ENCODE measurements around the gene SLC12A7. TPM values are rescaled to one million over a fixed set of nuclear protein-coding genes. Genes with fewer than 3 reads are reported as not detected.

Gene SLC12A7
- polyA plus RNA-seq, 1 donor, result 76.6 TPM

DNA sequence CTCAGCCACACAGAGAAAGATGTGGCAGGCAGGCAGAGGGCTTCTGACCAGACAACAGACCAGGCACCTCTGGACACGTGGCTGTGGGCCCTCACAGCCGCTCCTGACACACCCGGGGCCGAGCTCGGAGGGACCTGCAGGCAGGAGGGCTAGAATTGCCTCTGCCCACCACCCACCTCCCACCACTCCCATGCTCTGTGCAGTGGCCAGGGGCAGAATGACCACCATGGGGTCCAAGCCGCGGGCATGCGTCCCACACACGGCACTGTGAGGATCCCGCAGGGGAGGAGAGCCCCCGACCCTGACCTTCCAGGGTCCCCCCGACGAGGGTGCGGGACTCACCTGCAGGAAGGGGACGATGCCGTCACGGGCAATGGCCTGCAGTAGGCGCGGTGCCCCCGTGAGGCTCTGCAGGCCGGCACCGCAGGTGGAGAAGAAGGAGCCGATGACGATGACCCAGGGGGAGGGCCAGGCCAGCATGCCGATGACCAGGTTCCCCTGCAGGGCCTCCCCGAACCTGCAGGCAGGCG, 34.3 kb downstream of the SLC12A7 start:
- Histone ChIP-seq H3K36me3 (ENCODE audit: control insufficient read depth, insufficient read depth, low read length) (peaks cover 82% of the 10 kb centered on the region), H3K4me1 (ENCODE audit: control insufficient read depth, insufficient read depth, low read length) (no peaks in the 10 kb centered on the region)

DNA sequence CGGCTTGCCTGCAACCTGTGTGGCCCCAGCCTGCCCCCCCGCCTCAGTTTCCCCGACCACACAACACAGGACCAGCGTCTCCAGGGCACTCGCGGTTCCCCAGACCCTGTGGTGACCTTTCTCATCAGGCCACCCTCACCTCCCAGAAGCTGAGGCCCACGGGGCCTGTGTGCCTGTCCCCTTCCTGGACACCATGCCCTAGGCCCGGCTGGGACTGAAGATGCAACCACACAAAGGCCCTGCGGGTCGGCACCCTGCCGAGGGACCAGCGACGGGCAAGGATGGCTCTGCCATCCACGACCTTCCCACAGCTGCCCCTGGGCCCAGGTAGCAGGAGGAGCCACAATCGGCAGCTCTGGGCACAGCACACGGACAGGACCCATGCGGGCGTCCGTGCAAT, 34.8 kb downstream of the SLC12A7 start:
- Histone ChIP-seq H3K4me3 (ENCODE audit: low read length) (no peak overlapping the region), H3K27ac (ENCODE audit: low read length) (no peak overlapping the region), H3K4me1 (ENCODE audit: control insufficient read depth, insufficient read depth, low read length) (no peaks in the 10 kb centered on the region), H3K9me3 (ENCODE audit: control insufficient read depth, low read depth, low read length) (no peaks in the 10 kb centered on the region), H3K36me3 (ENCODE audit: control insufficient read depth, insufficient read depth, low read length) (peaks cover 82% of the 10 kb centered on the region), H3K27me3 (ENCODE audit: control insufficient read depth, insufficient read depth, low read length) (no peaks in the 10 kb centered on the region)
- no CpG with 5 or more reads among the region's 19 CpGs for WGBS (ENCODE audit: insufficient coverage, low lambda C conversion rate)
- DNase-seq, result no peak

More for the DNA sequence above, 34.3 kb downstream of the SLC12A7 start:
- Histone ChIP-seq H3K27ac (ENCODE audit: low read length) (no peak overlapping the region), H3K27me3 (ENCODE audit: control insufficient read depth, insufficient read depth, low read length) (no peaks in the 10 kb centered on the region), H3K4me3 (ENCODE audit: low read length) (no peak overlapping the region), H3K9me3 (ENCODE audit: control insufficient read depth, low read depth, low read length) (no peaks in the 10 kb centered on the region)
- WGBS (ENCODE audit: insufficient coverage, low lambda C conversion rate), result 100% methylated on average over 3 of the region's 27 CpGs
- no peak for DNase-seq

DNA sequence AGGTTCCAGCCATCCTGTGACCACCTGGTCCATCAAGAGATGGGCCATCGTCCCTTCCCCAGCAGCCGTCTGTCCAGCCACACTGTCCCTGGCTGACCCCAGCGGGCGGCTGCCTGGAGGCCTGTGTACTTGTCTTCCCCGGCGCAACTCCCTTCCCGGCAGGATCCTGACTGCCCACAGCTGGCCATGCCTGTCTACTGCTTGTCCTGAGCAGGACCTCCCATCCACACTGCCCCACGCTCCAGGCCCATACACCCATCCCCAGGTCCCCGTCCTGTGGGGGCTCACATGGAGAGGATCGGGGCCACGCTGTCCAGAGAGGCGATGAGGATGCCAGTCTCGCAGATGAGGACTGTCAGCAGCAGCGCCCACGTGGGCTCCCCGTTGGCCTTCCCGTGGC, 35.5 kb downstream of the SLC12A7 start:
- no peak for DNase-seq
- Histone ChIP-seq H3K36me3 (ENCODE audit: control insufficient read depth, insufficient read depth, low read length) (peaks cover 78% of the 10 kb centered on the region), H3K9me3 (ENCODE audit: control insufficient read depth, low read depth, low read length) (no peaks in the 10 kb centered on the region), H3K4me3 (ENCODE audit: low read length) (no peak overlapping the region), H3K27me3 (ENCODE audit: control insufficient read depth, insufficient read depth, low read length) (no peaks in the 10 kb centered on the region), H3K4me1 (ENCODE audit: control insufficient read depth, insufficient read depth, low read length) (no peaks in the 10 kb centered on the region), H3K27ac (ENCODE audit: low read length) (no peak overlapping the region)
- WGBS (ENCODE audit: insufficient coverage, low lambda C conversion rate), result no CpG with 5 or more reads among the region's 17 CpGs

DNA sequence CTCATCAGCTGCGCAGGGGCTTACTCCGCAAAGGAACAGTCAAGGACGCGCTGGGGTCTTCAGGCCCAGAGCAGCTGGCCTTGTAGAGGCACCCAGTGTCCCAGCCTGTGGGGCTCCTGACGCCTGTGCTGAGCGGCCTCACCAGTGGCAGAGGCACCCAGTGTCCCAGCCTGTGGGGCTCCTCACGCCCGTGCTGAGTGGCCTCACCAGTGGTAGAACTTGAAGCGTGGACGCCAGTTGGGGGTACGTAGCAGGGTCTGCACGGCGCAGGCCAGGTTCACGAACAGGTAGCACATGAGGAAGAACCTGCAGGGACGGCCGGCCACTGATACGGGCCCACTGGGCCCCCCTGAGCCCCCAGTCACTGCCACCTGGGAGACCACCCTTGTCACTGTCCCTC, 35.9 kb downstream of the SLC12A7 start:
- Histone ChIP-seq H3K4me3 (ENCODE audit: low read length) (no peak overlapping the region), H3K27ac (ENCODE audit: low read length) (no peak overlapping the region), H3K27me3 (ENCODE audit: control insufficient read depth, insufficient read depth, low read length) (no peaks in the 10 kb centered on the region), H3K36me3 (ENCODE audit: control insufficient read depth, insufficient read depth, low read length) (peaks cover 73% of the 10 kb centered on the region), H3K4me1 (ENCODE audit: control insufficient read depth, insufficient read depth, low read length) (no peaks in the 10 kb centered on the region), H3K9me3 (ENCODE audit: control insufficient read depth, low read depth, low read length) (no peaks in the 10 kb centered on the region)
- WGBS (ENCODE audit: insufficient coverage, low lambda C conversion rate), result no CpG with 5 or more reads among the region's 17 CpGs
- DNase-seq, result no peak

DNA sequence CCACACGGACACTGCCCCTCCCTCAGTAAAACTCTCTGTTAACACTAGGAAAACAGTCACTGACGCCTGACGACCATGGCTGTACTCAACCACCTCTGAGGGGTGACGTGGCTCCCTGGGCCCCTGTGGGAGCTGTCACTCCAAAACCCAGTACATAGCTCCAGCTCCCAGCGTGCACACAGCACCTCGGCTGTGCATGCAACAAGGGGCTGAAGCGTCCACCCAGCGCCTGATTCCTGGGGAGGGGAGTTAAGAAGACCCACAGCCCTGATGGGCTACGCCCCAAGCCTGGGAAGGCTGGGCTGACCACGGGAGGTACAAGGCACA, 36.3 kb downstream of the SLC12A7 start:
- WGBS (ENCODE audit: insufficient coverage, low lambda C conversion rate), result no CpG with 5 or more reads among the region's 10 CpGs
- Histone ChIP-seq H3K9me3 (ENCODE audit: control insufficient read depth, low read depth, low read length) (no peaks in the 10 kb centered on the region), H3K27me3 (ENCODE audit: control insufficient read depth, insufficient read depth, low read length) (no peaks in the 10 kb centered on the region), H3K36me3 (ENCODE audit: control insufficient read depth, insufficient read depth, low read length) (peaks cover 69% of the 10 kb centered on the region), H3K4me3 (ENCODE audit: low read length) (no peak overlapping the region), H3K27ac (ENCODE audit: low read length) (no peak overlapping the region), H3K4me1 (ENCODE audit: control insufficient read depth, insufficient read depth, low read length) (no peaks in the 10 kb centered on the region)
- DNase-seq, result no peak

DNA sequence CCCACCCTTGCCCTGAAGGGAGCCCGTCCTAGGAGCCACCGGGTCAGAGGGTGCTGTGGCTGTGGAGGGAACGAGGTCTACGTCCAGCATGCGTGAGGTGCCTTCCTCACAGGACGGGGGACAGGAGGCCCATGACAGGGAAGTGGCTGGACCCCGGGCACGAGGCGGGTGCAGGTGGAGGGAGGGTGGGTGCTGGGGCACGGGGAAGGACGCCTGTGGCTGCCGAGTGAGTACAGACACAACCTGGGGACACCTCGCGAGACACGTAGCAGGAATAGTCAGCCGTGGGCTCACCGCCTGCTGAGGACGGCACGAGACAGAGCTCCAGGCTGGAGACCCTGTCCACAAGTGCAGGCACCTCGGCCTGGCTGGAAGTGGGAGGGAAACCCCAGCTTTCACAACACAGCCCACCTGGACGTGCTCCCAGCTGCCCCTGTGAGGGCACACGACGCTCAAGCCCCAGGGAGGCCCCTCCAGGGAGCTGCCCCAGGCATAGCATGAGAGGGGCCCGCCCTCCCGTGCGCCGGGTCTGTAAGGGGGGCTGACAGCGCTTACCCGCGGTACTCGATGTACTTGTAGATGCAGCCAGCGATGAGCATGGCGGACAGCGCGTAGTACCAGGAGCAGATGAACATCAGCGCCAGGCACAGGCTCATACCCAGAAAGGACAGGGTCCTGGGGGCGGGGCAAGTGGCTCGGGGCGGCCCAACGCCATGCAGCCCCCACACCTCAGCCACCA, 36.9 kb downstream of the SLC12A7 start:
- no peak for DNase-seq
- H3K36me3 ChIP-seq (ENCODE audit: control insufficient read depth, insufficient read depth, low read length), result peaks cover 66% of the 10 kb centered on the region
- H3K27me3 ChIP-seq (ENCODE audit: control insufficient read depth, insufficient read depth, low read length), result no peaks in the 10 kb centered on the region
- H3K4me3 ChIP-seq (ENCODE audit: low read length), result no peak overlapping the region
- no CpG with 5 or more reads among the region's 40 CpGs for WGBS (ENCODE audit: insufficient coverage, low lambda C conversion rate)
- no peaks in the 10 kb centered on the region for H3K9me3 ChIP-seq (ENCODE audit: control insufficient read depth, low read depth, low read length)
- H3K4me1 ChIP-seq (ENCODE audit: control insufficient read depth, insufficient read depth, low read length), result no peaks in the 10 kb centered on the region
- no peak overlapping the region for H3K27ac ChIP-seq (ENCODE audit: low read length)

DNA sequence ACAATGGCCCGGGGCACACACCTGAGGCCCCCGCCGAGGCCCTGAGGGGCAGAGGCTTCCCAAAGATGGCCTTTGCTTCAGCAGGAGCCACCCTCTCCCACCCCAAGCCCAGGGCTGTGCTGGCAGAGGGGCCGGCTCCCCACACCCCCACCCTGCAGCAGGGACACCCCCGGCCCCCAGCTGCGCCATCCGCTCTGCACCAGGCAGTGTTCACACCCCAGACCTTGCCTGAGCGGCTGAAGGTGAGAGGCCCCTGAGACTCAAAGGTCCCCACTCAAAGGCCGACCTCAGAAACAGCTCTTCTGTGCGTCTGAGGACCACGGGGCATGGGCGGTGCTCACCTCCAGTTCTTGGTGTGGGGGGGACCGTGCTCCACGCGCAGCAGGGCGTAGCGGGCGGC, 37.6 kb downstream of the SLC12A7 start:
- H3K27ac ChIP-seq (ENCODE audit: low read length), result no peak overlapping the region
- no peaks in the 10 kb centered on the region for H3K9me3 ChIP-seq (ENCODE audit: control insufficient read depth, low read depth, low read length)
- DNase-seq, result no peak
- no CpG with 5 or more reads among the region's 18 CpGs for WGBS (ENCODE audit: insufficient coverage, low lambda C conversion rate)
- no peaks in the 10 kb centered on the region for H3K27me3 ChIP-seq (ENCODE audit: control insufficient read depth, insufficient read depth, low read length)
- peaks cover 64% of the 10 kb centered on the region for H3K36me3 ChIP-seq (ENCODE audit: control insufficient read depth, insufficient read depth, low read length)
- no peaks in the 10 kb centered on the region for H3K4me1 ChIP-seq (ENCODE audit: control insufficient read depth, insufficient read depth, low read length)
- no peak overlapping the region for H3K4me3 ChIP-seq (ENCODE audit: low read length)

DNA sequence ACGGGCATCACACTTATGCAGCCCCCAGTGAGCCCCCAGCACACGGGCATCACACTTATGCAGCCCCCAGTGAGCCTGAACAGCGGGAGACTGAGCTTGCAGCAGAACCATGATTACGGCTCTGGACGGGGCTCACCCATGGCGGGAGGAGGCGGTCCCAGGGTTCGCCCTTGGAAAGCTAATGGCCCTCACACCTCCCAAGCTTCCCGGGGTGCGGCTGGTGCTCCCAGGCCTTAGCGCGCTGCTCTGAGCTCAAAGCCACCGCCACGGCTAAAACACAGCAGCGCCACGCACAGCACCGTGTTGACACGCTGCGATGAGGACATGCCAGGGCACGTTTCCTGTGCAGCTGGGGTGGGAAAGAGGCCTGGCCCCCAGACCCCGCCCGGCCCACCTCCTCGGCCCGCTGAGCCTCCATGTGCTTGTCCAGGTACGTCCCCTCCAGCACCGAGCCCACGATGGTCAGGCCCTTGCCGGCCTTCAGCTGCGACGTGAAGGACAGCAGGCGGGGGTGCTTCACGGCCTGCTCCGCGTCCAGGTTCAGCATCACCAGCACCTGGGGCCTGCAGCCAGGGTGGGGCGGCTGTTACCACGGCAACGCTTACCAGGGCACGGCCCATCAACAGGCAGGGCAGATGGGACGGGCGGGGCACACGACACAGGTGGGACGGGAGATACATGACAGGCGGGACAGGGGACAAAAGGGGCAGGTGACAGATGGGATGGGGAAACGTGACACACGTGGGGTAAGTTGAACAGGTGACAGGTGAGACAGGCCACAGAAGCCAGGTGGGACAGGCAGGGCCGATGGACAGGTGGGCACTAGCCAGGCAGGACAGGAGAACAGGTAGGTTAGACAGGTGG, 38.4 kb downstream of the SLC12A7 start:
- no peaks in the 10 kb centered on the region for H3K4me1 ChIP-seq (ENCODE audit: control insufficient read depth, insufficient read depth, low read length)
- H3K4me3 ChIP-seq (ENCODE audit: low read length), result no peak overlapping the region
- H3K36me3 ChIP-seq (ENCODE audit: control insufficient read depth, insufficient read depth, low read length), result peaks cover 66% of the 10 kb centered on the region
- no peaks in the 10 kb centered on the region for H3K27me3 ChIP-seq (ENCODE audit: control insufficient read depth, insufficient read depth, low read length)
- H3K27ac ChIP-seq (ENCODE audit: low read length), result no peak overlapping the region
- peak in 1 of 2 donors; percentile 61 for DNase-seq
- no peaks in the 10 kb centered on the region for H3K9me3 ChIP-seq (ENCODE audit: control insufficient read depth, low read depth, low read length)
- 70% methylated on average over 2 of the region's 46 CpGs for WGBS (ENCODE audit: insufficient coverage, low lambda C conversion rate)

DNA sequence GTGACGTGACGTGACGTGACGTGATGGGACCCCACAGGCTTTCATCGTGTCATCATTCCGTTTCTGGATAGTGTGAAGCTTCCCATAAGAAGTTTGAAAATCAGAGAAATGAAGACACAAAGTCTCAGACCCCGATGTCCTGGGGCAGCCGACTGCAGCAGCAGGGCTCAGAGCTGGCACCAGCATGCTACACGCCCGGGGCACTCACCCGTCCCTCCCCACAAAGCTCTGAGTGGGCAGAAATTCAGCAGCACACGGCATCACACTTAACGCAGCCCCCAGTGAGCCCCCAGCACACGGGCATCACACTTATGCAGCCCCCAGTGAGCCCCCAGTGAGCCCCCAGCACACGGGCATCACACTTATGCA, 42.2 kb downstream of the SLC12A7 start:
- H3K36me3 ChIP-seq (ENCODE audit: control insufficient read depth, insufficient read depth, low read length), result peaks cover 63% of the 10 kb centered on the region
- H3K9me3 ChIP-seq (ENCODE audit: control insufficient read depth, low read depth, low read length), result no peaks in the 10 kb centered on the region
- no peak overlapping the region for H3K4me3 ChIP-seq (ENCODE audit: low read length)
- WGBS (ENCODE audit: insufficient coverage, low lambda C conversion rate), result no CpG with 5 or more reads among the region's 15 CpGs
- no peak overlapping the region for H3K27ac ChIP-seq (ENCODE audit: low read length)
- no peaks in the 10 kb centered on the region for H3K4me1 ChIP-seq (ENCODE audit: control insufficient read depth, insufficient read depth, low read length)
- DNase-seq, result no peak
- no peaks in the 10 kb centered on the region for H3K27me3 ChIP-seq (ENCODE audit: control insufficient read depth, insufficient read depth, low read length)

DNA sequence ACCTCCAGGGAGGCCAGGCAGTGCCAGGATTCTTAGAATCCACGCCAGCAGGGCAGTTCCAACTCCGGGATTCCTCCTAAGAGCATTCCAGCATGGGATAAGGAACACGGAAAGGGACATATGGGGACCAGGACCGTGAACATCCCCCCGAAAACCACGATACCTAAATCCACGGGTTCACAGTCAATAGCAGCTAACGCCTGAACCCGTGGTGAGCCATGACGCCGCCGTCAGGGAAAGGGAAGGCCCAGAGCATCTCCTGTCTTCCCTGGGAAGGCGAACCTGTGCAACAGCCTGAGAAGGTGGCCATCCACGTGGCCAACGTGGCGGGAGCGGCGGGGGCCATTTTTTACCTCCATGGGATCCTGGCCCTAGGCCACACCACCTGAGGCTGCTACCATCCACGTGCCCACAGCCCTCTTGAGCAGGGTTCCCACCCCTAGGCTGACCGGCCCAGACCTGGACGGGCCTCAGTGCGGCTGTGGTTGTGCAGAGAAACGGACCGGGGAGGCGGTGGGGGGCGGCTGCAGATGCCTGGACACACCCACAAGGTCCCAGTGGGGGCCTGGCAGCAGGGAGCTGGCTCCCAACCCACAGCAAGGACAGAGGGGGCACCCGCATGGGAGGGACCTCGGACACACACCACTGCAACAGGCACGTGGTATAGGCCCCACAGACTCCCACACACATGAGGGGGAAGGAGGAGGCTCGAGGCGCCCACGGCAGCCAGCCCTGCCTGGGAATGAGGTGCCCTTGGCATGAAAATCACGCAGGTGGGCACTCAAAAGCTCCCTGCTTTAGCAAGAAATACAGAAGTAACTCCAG, 42.8 kb downstream of the SLC12A7 start:
- no CpG with 5 or more reads among the region's 33 CpGs for WGBS (ENCODE audit: insufficient coverage, low lambda C conversion rate)
- Histone ChIP-seq H3K4me1 (ENCODE audit: control insufficient read depth, insufficient read depth, low read length) (no peaks in the 10 kb centered on the region), H3K9me3 (ENCODE audit: control insufficient read depth, low read depth, low read length) (peaks cover 2% of the 10 kb centered on the region), H3K27me3 (ENCODE audit: control insufficient read depth, insufficient read depth, low read length) (no peaks in the 10 kb centered on the region), H3K27ac (ENCODE audit: low read length) (no peak overlapping the region), H3K36me3 (ENCODE audit: control insufficient read depth, insufficient read depth, low read length) (peaks cover 61% of the 10 kb centered on the region), H3K4me3 (ENCODE audit: low read length) (no peak overlapping the region)
- DNase-seq, result no peak
